NK-92 treated with Interleukin-12 subunit alpha and Interleukin-12 subunit beta, amount 100 ng/mL, for 24 hours (cell line): ENCODE data around the gene DDX11.
"Not testable (repeated sequence)": the region's sequence is repeated elsewhere in the genome, so short reads cannot be mapped to it uniquely, and the experiment has no call there.

ENCODE experiments used
- DNase-seq: peaks from one replicate; lab custom pipeline; 2025; lab: John Stamatoyannopoulos, UW

DDX11 gene

GRCh38 chr12:31124158-31124557 lies 50.5 kb downstream of the DDX11 start:
- not testable (repeated sequence) for DNase-seq

- DNase-seq: not testable (repeated sequence)
Observed at GRCh38 chr12:31125171-31125570, 51.5 kb downstream of the DDX11 start.

- not testable (repeated sequence) for DNase-seq
Observed at GRCh38 chr12:31127209-31127848, 53.7 kb downstream of the DDX11 start.

GRCh38 chr12:31136581-31136980 lies 62.9 kb downstream of the DDX11 start:
- not testable (repeated sequence) for DNase-seq

DNA sequence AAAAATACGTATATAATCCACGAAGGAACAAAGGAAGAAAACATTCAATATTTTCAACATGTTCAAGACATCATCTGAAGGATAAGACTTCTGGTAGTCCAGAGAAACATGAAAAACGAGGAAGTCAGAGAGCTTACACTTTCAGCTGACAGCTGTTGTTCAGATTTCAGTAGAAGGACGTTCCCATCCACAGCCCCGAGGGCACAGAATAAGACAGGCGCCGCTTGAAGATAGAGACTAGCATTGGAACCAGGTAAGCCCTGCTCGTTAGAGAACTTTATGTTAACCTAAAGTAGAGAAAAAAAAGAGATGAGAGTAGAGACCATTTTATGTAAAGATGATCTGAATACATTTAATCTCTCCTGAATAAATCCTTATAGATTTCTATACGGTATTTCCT lies 71.1 kb downstream of the DDX11 start:
- DNase-seq: not testable (repeated sequence)

DNA sequence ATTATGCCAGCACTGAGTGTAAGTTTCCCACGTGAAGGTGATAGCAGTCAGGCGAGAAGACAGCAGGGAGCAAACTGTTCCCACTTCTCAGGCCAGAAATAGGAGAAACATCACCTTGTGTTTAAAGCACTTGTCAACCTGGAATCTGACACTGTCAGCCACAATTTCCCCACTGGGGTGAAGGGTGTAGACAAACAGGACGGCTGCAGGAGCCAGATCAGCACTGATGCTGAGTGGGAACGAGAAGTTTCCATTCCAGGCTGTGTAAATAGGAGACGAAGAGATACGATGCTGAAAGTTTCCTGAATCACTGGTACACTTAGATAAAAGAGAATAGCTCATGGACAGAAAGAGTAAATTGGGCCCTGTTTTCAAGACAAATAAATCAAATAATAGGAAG lies 71.6 kb downstream of the DDX11 start:
- DNase-seq: not testable (repeated sequence)

DNA sequence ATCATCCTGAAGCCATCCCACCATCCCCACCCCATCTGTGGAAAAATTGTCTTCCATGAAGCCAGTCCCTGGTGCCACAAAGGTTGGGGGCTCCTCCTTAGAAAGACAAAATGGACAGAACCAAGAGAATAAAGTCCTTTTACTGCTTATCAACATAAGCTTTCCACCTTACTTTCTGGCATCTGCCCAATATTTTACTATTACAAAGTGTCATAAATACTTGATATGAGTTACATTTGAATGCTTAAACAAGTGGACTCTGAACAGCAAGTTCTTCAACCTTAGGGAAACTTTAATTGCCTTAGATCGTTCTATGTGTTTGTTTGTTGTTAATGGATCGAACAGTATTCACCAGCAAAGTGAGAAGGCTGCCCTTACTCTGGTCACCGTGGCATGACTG lies 73.8 kb downstream of the DDX11 start:
- DNase-seq: not testable (repeated sequence)

DNA sequence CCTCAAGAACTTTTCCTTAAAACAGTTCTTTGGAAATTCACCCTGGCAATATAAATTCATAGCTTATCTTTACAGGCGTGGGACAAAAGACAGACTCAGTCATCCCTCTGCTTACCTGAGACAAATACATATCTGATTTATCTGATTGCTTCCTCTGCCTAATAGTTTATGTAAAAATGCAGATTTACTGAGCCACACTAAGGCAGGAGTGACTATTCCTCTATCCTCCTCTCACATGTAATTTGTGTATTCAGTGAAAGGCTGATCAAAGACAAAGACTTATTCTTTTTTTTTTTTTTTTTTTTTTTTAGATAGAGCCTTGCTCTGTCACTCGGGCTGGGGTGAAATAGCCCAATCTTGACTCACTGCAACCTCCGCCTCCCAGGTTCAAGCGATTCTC lies 77.1 kb downstream of the DDX11 start:
- not testable (repeated sequence) for DNase-seq
